ENCODE data around the gene STAT5A. TPM values are rescaled to one million over a fixed set of nuclear protein-coding genes. Genes with fewer than 3 reads are reported as not detected.
"Not testable (repeated sequence)": the region's sequence is repeated elsewhere in the genome, so short reads cannot be mapped to it uniquely, and the experiment has no call there.

STAT5A gene
- total RNA-seq, 1 experiment from 2014 or later, result 3.5 TPM

DNA sequence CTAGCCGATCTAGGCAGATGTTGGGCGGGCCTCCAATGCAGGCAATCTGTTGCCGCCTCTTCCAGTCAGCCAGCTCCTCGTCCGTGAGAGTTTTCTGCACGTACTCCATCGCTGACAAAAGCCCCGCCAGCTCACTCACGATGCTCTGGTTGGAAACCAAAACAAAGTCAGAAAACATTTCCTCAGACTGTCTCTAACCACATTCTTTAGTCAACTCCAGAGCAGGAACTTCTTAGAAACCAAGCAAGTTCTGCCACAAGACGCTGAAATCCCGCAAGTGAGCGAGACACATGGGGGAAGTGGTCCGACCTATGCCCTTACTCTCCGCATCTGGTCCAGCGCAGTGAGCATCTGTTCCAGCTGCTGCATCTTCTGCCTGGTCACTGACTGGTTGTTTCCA lies 49.1 kb downstream of the STAT5A start:
- DNase-seq (ENCODE audit: low read depth, low spot score), result no peak
- in situ Hi-C loops (cut with HindIII; ENCODE audit: low pct_unique_long_range_greater_than_20kb, low sequenced_read_pairs), result no loop called here

DNA sequence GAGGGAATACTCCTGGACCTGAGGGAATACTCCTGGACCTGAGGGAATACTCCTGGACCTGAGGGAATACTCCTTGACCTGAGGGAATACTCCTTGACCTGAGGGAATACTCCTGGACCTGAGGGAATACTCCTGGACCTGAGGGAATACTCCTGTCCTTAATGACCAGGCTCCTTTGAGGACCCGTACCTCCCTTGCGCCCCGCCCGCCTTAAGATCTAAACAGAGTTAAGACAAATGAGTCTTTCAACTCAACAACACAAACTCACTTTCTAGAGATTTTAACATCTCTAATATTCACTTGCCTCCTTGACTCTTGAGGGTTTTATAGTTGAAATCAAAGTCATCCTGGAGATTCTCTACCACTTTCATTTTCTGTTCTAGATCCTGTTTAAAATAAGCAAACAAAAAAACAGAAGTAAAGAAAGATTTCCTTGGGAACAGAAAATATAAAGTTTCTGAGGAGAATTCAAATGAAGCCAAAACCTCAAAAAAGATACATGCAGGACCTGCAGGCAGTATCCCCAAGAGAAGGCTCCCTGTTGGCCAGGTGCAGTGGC lies 50.2 kb downstream of the STAT5A start:
- in situ Hi-C loops (cut with HindIII; ENCODE audit: low pct_unique_long_range_greater_than_20kb, low sequenced_read_pairs), result no loop called here

DNA sequence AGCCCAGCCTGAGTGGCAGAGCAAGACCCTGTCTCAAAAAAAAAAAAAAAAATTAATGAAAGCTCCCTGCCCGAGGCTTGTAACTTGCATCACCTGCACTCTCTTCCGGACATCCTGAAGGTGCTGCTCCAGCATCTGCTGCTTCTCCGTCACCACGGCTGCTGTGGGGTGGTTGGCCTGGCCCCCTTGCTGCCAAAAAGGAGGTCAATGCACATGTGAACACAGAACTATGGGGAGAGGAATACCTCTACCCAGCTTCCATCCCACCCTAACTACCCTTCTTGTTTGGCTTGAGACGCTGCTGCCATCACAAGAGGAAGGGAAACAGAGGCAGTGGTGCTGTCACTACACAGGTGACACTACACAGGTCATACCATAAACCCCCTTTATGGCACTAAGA lies 50.9 kb downstream of the STAT5A start:
- no peak for DNase-seq (ENCODE audit: low read depth, low spot score)
- in situ Hi-C loops (cut with HindIII; ENCODE audit: low pct_unique_long_range_greater_than_20kb, low sequenced_read_pairs), result no loop called here

More for the DNA sequence above, 50.2 kb downstream of the STAT5A start:
- no peak for DNase-seq (ENCODE audit: low read depth, low spot score)

DNA sequence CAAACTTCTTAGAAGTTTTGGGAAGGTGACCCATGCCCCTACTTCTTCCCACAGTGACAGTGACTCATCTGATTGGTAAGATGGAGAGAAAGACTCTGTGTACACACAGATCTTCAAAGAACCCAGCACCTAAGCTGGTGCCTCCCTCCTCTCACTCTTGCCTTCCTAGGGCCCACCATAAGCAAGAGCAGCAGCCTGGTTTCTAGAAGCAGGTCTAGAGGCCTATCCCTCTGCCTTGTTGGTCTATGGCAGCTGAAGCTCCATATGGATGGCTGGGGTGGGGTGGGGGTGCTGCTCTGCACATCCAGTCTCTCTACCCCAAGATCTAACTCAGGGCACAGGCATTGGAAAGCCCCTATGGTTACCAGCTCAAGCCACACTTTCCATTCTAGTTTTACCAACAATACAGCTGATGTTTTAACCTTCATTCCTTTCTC lies 52.4 kb downstream of the STAT5A start:
- in situ Hi-C loops (cut with HindIII; ENCODE audit: low pct_unique_long_range_greater_than_20kb, low sequenced_read_pairs), result no loop called here
- no peak for DNase-seq (ENCODE audit: low read depth, low spot score)

GRCh38 chr17:42341568-42341967 lies 53.3 kb downstream of the STAT5A start:
- in situ Hi-C loops (cut with HindIII; ENCODE audit: low pct_unique_long_range_greater_than_20kb, low sequenced_read_pairs), result no loop called here
- DNase-seq (ENCODE audit: low read depth, low spot score), result no peak

GRCh38 chr17:42342242-42343008 lies 54.1 kb downstream of the STAT5A start:
- DNase-seq (ENCODE audit: low read depth, low spot score), result no peak
- in situ Hi-C loops (cut with HindIII; ENCODE audit: low pct_unique_long_range_greater_than_20kb, low sequenced_read_pairs), result no loop called here

- in situ Hi-C loops (cut with HindIII; ENCODE audit: low pct_unique_long_range_greater_than_20kb, low sequenced_read_pairs), result no loop called here
- no peak for DNase-seq (ENCODE audit: low read depth, low spot score)
These were observed 57.2 kb downstream of the STAT5A start for GRCh38 chr17:42345396-42346073.

DNA sequence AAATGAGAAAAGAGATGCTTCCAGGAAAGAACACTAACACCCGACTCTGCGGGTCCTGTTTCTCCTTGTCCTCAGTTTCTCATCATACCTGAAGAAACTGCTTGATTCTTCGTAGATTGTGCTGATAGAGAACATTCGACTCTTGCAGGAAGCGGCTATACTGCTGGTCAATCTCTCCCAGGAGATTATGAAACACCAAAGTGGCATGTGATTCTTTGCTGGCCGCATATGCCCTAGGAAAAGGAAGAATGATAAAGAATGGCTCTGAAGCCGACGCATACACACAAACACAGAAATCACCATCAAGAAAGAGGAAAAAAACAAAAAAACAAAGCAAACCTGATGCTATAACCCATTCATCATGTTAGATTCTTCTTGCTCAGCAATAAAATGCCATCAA lies 58.2 kb downstream of the STAT5A start:
- no peak for DNase-seq (ENCODE audit: low read depth, low spot score)
- in situ Hi-C loops (cut with HindIII; ENCODE audit: low pct_unique_long_range_greater_than_20kb, low sequenced_read_pairs), result no loop called here

- no peak for DNase-seq (ENCODE audit: low read depth, low spot score)
- in situ Hi-C loops (cut with HindIII; ENCODE audit: low pct_unique_long_range_greater_than_20kb, low sequenced_read_pairs), result no loop called here
These were observed 58.9 kb downstream of the STAT5A start for GRCh38 chr17:42347198-42347597.

GRCh38 chr17:42347606-42348005 lies 59.3 kb downstream of the STAT5A start:
- in situ Hi-C loops (cut with HindIII; ENCODE audit: low pct_unique_long_range_greater_than_20kb, low sequenced_read_pairs), result no loop called here
- no peak for DNase-seq (ENCODE audit: low read depth, low spot score)

DNA sequence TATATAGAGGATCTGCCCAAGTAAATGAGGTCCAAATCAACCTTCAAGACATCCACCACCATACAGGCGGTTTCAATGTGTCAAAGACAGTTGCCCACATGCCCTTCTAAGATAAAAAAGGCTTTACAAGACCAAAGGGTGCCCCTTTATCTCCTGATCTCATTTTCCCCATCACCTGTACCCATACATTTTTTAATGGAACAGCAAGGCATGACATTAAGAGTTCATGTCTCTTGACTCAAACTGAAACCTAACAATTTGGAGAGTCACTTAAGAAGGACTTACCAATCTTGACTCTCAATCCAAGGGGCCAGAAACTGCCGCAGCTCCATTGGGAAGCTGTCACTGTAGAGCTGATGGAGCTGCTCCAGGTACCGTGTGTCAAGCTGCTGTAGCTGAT lies 59.8 kb downstream of the STAT5A start:
- no peak for DNase-seq (ENCODE audit: low read depth, low spot score)
- in situ Hi-C loops (cut with HindIII; ENCODE audit: low pct_unique_long_range_greater_than_20kb, low sequenced_read_pairs), result no loop called here

GRCh38 chr17:42354956-42355843 lies 66.9 kb downstream of the STAT5A start:
- in situ Hi-C loops (cut with HindIII; ENCODE audit: low pct_unique_long_range_greater_than_20kb, low sequenced_read_pairs), result no loop called here
- peak; percentile 42 for DNase-seq (ENCODE audit: low read depth, low spot score)

GRCh38 chr17:42358434-42358833 lies 70.1 kb downstream of the STAT5A start:
- DNase-seq (ENCODE audit: low read depth, low spot score), result no peak
- in situ Hi-C loops (cut with HindIII; ENCODE audit: low pct_unique_long_range_greater_than_20kb, low sequenced_read_pairs), result no loop called here

GRCh38 chr17:42359133-42359532 lies 70.8 kb downstream of the STAT5A start:
- no peak for DNase-seq (ENCODE audit: low read depth, low spot score)
- in situ Hi-C loops (cut with HindIII; ENCODE audit: low pct_unique_long_range_greater_than_20kb, low sequenced_read_pairs), result no loop called here

DNA sequence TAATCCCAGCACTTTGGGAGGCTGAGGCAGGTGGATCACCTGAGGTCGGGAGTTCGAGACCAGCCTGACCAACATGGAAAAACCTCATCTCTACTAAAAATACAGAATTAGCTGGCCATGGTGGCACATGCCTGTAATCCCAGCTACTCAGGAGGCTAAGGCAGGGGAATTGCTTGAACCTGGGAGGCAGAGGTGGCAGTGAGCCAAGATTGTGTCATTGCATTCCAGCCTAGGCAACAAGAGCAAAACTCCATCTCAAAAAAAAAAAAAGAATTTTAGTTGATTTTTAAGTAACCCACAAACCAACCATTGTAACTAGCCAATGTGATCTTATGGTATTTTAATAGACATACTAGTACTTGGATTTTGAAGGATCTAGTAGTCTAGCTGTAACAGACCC lies 72.1 kb downstream of the STAT5A start:
- in situ Hi-C loops (cut with HindIII; ENCODE audit: low pct_unique_long_range_greater_than_20kb, low sequenced_read_pairs); DNase-seq (ENCODE audit: low read depth, low spot score): not testable (repeated sequence)

All from SK-MEL-5 (cell line).